IPS-11a (cell line): ENCODE data around the gene ARHGAP10.

Experiments
- H3K4me3 ChIP-seq: one replicate; pipeline ENCODE4 v1.5.1; 2013; ENCODE audit warnings: low read depth, low read length, control low read depth

ARHGAP10 gene

DNA sequence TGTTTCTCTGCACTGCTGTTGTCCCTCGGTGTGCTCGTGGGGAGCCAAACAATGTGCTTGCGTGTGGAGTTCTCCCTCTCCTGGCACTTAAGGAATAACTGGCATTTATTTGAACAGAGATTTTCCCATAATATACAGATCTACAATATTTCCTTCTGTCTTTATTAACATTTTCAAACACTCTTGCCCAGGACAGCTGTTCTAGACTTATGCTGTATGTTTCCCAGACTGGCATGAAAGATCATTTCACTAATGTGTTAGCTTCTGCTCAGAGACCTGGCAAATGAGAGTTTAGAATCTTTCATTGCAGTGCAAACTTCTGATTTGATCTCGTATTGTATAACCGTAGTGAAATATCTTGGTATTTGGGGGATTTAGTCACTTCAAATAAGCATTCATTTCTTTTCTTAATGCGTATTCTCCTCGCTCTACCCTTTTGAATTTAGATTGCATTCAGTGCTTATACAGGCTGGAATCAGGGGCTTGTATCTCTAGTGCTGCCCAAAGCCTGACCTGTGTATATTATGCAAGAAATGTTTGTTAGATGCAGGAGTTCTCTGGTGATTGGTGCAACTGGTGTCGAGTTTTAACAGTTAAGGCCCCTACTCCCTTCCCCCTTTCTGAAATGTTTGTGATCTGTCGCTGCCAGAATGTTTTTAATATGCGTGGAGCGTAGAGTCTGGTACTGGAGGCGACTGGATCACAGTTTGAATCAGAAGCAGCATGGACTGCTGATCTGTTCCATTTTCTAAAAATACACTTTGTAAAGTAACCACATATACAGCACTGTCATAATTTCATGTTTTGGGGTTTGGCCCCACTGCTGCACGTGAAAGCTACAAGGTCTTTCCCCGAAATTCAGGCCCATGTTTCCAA lies 326.3 kb downstream of the ARHGAP10 start:
- H3K4me3 ChIP-seq = no peak overlapping the region

DNA sequence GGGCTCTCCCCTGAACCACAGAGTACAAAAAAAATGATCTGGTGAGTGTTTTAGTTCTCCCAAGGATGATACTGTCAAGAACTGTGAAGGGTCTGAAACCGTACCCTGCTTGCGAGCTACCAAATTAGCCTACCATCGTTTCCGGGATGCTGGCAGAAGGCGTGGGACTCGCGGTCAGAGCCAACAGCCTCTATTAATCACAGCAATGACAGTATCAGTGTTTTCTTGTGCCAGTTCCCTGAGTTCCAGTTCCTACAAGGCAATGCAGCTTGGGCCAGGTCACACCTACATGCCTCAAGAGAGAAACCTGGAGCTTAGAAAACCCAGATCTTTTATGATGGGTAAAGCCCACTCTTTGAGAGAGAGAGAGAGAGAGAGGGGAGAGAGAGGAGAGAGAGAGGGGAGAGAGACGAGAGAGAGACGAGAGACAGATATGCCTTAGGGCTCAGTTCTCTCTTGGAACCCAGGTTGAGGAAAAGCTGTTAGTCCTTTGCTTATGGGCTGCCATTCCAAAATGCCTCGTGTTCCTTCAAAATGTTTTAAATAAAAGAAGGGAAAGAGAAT lies 327.8 kb downstream of the ARHGAP10 start:
- H3K4me3 ChIP-seq = no peak overlapping the region

DNA sequence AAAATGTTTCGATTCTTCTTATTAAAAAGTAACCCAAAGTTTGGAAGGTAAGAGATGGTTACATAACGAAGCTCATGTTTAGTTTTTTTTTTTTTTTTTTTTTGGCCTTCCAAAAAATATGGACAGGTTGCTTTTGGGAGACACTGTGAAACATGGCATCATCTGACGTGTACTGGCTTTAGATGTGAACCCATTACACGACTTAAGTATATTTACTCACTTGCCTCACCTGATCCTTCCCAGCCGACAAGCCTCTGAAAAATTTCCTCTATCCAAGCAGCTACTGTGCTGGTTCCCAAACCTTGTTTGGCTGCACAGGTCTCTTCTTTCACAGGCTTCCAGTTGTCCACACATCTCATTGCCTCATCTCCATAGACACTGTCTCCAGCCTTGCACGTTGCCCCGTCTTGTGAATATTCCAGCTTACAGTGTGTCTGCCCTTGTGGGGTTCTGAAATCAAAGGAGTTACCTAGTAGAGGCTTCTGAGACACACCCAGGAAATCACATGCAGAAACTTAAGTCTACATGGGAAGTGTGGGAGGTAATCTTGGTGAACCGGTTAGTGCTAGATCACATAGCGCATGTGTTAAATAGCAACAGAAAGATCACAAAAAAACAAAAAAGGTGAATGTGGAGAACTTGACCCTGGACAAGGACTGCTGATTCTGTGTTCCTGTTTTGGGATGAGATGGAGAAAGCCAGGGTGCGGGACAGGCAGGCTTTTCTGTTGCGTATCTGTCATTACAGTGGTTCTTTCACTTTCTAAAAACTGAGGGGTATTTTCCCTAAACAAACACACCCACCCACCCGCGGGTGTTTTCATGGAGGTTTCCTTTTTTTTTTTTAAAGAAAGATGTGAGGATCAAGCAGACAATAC lies 328.6 kb downstream of the ARHGAP10 start:
- H3K4me3 ChIP-seq = no peak overlapping the region

DNA sequence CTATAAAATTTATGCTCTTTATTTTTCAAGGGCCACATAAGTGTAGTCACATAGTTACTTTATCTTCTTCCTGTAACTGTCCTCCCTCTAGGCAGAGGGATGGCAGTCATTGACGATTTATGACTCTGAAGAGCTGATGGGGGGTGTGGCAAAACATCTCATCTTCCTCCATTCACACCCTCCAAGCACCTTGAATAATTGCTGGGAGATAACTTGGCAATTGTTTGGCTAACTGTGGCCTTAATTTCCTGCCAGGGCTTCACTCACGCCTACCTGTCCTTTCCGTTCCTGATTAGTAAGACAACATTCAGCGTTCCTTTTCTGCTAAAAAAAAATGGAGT lies 329.2 kb downstream of the ARHGAP10 start:
- H3K4me3 ChIP-seq = no peak overlapping the region

DNA sequence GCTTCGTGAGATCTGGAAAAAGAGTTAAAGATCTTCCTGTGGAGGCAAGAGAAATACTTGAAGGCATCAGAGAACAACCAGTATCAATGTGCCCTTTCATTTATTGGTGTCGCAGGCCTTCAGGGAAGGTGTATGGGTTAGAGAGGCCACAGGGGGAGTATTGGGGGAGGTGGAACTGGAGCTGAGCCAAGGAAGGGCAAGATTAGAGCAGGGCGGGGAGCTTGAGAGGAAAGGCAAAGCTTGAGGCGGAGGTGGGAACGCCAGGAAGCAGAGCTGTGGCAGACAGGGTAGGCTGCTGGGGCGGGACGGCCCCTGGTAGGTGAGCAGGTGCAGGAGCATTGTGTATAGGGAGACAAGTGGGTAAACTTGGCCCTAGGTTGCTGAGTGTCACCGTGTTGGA lies 329.9 kb downstream of the ARHGAP10 start:
- no peak overlapping the region for H3K4me3 ChIP-seq

DNA sequence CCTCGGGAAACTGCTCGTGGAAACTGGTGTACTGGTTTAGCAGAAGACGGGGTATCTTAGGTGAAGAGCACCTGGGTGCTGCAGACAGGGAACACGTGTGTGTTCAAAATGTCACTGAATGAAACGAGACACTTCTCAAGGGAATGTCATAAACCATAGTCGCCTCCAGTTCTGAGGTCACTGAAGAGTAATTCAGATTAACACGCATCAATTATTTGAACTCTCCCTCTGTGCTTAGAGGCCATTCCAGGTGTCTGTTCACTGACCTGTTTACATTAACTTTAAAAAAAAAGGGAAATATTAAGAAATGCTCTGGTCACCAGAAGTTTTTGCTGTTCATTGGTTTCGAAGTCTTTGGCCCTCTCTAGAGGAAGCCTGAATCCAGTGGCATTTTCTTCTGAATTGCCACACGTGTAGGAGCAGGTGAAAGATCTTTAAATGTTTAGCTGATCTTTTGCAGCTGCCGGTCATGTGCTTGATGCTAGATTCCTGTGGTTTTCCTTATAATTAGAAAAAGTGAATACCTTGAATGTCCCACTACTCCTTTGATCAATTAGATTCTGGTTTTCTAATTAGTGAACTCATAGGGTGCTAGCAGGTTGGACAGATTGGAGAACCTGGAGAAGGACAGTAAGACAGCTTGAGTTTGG lies 330.5 kb downstream of the ARHGAP10 start:
- H3K4me3 ChIP-seq = no peak overlapping the region

DNA sequence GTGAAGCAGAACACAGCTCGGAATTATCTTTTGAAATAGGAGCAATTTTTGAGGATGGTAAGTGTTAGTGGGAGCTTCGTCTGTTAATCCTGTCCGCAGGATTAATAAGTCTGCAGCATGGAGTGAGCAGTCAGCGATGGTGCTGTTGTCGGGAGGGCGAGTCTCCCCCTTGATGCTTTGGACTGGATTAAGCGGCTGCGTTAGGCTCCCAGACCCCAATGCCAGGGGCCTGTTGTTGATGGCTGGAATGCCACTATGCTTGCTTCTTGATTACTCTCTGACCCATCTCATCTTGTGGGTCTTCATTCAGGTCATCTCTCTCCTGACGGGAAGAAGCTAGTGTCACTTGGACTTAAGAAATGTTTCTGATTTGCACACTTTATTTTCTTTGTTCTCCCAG lies 332.6 kb downstream of the ARHGAP10 start:
- H3K4me3 ChIP-seq = no peak overlapping the region

DNA sequence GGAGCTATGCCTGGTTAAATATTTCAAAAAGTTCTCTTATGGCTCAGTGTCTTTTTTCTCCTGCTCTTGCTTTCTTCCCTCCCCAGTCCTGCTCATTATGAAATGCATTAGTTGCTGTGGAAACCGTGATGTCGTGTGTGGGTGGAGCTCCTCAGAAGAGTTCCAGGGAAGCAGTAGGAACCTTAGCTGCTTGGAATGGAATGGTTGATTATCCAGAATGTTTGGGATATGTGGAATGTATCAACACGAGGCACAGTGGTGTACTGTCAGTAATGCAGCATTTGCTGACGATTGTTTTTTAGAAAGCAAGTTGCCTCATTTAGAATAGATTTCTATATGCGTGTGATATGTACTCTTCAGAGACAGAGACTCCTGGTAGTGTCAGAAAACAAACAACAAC lies 333.2 kb downstream of the ARHGAP10 start:
- no peak overlapping the region for H3K4me3 ChIP-seq

DNA sequence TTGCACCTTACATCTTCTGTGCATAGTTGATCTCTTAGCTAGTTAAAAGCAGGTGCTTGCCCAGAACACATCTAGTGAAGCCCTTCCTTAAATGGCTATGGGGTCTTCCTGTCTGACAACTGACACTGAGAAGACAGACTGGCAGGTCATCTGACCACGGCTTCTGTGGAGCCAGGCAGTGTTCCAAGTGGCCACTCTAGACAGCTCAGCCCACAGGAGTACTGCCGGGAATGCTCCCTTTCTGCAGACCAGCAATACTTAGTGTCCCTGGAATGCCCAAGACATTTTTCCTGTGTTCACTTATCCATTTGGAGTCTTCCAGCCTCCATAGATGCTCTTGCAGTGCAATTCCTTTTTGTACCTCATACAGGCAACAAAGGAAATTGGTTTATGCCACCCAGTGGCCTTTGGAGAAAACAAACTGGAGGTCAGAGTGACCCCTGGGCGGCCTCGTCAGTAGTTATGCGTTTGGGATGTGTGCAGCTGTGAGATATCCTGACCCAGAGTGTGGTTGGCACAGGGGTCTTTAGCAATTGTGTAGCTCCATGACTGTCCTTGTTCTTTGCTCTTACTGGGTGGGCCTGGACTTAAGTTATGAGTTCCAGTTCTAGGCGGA lies 335.5 kb downstream of the ARHGAP10 start:
- H3K4me3 ChIP-seq = no peak overlapping the region

DNA sequence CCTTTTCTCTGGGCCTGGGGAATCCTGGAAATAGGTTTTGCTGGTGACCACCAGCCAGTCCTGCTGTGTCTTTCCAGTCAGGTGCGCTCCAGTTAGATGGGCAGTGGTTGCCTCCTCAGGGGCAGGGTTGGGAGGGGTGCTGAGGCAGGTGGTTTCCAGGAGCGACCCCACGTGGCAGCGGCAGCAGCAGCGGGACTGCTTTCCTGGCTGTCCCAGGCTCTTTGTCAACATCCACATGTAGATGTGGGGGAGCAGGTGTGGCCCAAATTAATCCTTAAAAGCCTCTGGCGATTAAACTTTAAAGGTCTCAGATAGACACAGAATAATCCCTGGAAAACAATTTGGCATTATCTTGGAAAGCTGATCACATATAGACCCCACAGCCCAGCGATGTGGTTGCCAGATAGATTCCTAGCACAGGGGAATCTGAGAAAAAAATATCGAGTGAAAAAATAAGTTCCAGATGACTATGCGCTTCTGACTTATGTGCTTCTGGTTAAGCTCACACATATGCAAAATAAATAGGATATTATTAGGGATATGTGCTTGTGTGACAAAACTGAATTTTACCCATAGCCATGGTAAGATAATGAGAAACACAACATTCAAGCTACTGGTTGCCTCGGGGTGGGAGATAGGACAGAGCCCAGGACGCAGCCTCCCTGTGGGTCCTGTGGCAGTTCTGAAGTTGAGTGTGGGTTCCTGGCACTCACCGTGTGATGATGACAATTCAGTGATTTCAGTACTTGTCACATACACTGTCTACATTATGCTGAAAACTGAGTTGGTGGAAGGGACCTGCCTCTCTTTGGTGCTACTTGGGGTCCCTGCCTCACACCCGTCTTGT lies 336.4 kb downstream of the ARHGAP10 start:
- H3K4me3 ChIP-seq = no peak overlapping the region

DNA sequence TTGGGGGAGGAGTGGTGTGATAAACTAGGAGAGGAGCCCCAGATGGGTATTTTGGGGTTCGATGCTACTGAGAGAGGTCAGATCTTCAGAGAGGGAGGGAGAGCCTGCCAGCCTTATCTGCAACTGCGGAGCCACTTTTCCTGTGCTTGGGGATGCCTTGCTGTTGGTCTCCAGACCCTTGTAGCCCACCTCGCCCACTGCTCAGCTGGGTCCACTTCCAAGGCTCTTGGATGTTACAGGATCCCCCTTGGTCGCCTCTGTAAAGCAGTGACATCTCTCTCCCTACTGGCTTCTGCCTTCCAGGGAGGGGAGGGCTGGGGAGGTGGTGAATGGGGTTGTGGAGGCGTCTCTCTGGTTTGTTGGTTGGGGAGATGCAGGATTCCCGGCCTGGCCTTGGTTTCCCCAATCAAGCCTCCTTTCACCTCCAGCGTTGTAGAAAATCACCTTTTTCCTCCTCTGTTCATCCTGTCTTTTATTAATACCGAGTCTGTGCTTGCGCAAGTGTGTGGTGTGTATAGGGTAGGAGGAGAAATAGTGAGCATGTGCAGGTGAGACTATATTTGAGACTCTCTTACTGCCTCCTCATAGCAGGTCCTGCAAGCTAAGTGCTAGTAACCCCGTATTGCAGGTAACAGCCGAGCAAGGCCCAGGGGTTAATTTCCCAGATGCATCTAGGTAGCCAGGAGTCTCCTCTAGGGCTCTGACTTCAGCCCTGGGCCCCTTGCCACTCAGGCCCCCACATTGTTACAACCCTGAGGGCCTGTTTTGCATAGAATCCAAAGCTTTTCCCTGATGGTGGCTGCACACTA lies 337.4 kb downstream of the ARHGAP10 start:
- H3K4me3 ChIP-seq = no peak overlapping the region

DNA sequence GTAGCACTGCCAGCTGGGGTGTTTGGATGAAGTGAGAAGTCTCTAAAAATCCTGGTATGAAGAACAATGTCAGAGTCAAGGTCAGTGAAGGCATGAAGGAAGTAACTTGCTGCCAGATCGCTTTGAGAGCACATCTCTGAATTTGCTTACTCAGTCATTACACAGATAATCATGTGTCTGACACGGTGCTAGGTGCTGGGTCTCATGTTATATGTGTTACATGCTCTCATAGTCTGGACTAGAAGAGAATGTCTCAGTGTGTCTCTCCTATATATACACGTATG lies 337.9 kb downstream of the ARHGAP10 start:
- no peak overlapping the region for H3K4me3 ChIP-seq

DNA sequence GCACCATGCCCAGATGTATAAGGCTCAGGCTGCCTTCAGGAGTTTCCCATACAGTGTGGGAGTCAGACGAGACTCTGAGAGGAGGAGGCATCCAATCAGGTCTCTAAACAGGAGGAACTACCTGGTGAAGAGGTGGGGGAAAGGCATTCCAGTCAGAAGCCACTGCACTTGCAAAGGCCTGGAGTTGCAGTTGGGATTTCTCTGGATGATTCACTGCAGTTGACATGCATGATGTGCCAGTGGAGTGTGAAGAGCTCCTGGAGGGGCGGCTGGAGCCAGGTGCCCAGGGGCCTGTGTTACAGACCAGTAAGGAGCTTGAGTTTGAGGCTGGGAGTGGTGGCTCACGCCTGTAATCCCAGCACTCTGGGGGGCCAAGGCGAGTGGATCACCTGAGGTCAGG lies 339.1 kb downstream of the ARHGAP10 start:
- no peak overlapping the region for H3K4me3 ChIP-seq

DNA sequence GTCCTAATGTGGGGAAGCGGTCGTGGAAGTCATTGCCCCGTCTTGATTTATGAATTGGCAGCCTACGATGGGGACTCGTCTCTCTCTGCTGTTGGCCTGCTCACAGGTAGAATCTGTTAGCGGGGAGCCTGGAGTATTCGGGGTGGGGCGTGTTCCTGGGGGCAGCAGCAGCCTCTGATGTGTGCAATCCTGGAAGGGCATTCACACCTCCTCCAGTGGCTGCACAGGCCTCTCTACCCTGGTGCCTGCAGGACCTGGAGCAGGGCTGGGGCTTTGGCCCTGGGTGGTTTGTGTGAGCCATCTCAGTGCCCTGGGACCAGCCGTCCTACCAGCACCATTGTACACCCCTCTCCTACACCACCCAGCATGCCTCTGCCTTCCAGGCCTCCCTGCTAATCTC lies 340.9 kb downstream of the ARHGAP10 start:
- H3K4me3 ChIP-seq = no peak overlapping the region

DNA sequence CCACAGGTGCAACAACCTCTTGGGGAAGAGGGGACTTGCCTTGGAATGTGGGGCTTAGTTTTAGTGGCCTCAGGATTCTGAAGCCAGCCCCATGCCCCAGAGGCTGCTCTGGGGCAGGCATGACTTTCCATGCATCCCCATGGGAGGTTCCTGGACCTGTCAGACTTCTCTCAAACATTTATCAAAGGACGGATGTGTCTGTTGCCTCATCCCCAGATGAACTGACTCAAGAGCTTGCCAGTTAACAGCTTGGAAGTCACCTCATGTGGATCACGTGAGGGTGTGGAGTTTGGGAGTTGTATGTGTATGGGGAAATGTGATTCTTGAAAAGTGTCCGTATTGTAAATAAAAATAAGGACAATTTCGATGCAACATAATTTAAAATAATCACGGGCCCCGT lies 341.5 kb downstream of the ARHGAP10 start:
- H3K4me3 ChIP-seq = no peak overlapping the region

DNA sequence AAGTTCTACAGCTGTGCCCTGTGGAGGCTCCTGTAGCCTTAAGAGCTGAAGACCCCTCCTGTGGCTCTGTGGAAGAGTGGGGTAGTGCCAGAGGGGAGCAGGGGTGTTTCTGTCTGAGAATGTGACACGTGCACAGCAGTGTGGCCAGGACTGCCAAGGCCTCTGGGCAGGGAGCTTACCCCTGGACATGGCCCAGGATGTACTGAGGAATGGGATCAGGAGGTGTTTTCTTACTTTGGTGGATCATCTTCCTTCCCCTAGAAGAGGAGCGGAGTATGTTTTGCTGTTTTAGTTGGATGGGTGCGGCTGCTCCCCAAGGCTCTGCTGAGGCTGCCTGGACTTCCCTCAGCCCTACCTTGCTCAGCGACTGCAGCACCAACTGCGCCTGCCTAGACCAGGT lies 342.6 kb downstream of the ARHGAP10 start:
- no peak overlapping the region for H3K4me3 ChIP-seq

DNA sequence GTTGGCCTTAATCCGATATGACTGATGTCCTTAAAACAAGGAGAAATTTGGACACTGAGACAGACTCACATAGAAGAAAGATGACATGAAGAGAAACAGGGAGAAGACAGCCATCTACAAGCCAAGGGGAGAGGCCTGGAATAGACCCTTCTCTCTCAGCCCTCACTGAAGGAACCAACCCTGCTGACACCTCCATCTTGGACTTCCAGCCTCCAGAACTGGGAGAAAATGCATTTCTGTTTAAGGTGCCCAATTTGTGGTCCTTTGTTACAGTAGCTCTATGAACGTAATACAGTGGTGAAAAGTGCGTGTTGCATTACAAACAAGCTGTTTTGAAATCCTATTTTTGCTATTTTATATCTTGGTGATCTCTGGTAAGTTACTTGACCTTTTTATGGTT lies 343.6 kb downstream of the ARHGAP10 start:
- no peak overlapping the region for H3K4me3 ChIP-seq

DNA sequence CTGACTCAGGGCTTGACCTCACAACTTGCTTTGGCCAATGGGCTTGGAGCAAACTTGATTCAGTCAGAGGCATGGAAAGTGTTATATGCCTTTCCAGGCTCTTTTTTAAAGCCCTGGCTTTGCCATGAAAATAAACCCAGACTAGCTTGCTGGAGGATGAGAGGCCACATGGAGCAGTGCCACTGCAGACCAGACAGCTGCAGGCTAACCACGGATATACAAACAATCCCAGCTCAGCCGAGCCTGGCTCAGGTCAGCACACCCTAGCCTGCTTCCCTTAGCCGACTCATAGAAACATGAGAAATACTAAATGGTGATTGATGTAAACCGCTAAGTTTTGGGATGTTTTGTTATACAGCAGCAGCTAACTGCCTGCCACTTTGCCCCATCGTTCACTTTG lies 345.1 kb downstream of the ARHGAP10 start:
- no peak overlapping the region for H3K4me3 ChIP-seq

DNA sequence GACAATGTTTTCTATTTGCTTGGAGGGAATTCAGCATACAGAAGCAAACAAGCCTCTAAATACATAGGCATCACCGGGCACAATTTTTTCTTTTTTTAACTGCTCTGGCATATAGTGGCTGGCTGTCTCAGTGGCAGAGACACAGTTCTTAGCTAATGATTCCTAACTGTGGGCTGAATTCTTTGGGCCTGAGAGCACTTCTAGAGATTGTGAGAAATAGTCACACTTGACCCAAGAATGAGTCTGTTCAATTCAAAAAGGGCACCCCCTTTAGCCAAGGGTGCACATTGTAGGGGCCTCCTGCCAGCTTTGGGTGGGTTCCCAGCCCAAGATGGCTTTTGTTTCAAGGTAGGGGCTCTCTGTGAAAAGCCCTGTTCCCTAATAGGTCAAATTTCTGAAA lies 345.7 kb downstream of the ARHGAP10 start:
- H3K4me3 ChIP-seq = no peak overlapping the region
